ENCODE data around the gene GOLGA3. TPM values are rescaled to one million over a fixed set of nuclear protein-coding genes. Genes with fewer than 3 reads are reported as not detected.

GOLGA3 gene
- total and polyA plus RNA-seq, 2 experiments from 2014 or later = 10.3 to 57.8 TPM

DNA sequence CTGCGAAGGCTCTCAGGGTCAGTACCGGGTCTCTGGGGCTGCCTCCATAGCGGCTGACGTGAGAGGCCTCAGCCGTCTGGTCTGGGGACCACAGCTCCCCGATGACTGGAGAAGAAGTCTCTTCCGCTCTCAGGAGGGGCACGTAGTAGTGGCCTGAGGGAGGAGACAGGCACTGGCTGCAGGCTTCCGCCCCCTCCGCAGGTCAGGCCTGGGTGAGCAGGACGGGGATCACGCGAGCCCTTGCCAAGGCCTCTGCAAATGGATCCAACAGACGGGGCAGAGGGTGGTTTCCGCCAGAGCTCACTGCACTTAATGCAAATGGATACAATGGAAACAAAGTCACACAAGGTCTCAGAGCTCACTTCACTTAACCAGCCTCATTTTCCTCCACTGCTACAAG, 91.8 kb downstream of the GOLGA3 start:
- no peak overlapping the region for H3K4me3 ChIP-seq
- no peak for ATAC-seq
- no peak overlapping the region for H3K4me2 ChIP-seq
- no peaks in the 10 kb centered on the region for H3F3A ChIP-seq (replicated peaks; ENCODE audit: low read depth)
- Mint-ChIP-seq H3K27me3 (ENCODE audit: insufficient read depth, low read depth, poor library complexity) (peaks cover 13% of the 10 kb centered on the region), H3K27ac (0 out of 2 replicates have a peak overlapping the region, but pooled peaks have one; percentile 32), H3K4me3 (no peak overlapping the region; the same call in 2 of the 3 replicates), H3K36me3 (ENCODE audit: low read depth) (peaks cover 93% of the 10 kb centered on the region), H3K4me1 (no peaks in the 10 kb centered on the region; the same call in 2 of the 3 replicates), H3K9me3 (no peaks in the 10 kb centered on the region; the same call in 2 of the 3 replicates)
- no peaks in the 10 kb centered on the region for H3K27me3 ChIP-seq (ENCODE audit: insufficient read depth)
- H4K20me1 ChIP-seq (replicated peaks; ENCODE audit: insufficient read depth) = peaks cover 10% of the 10 kb centered on the region
- H2AFZ ChIP-seq = no peak overlapping the region
- no peak overlapping the region for H3K27ac ChIP-seq (ENCODE audit: low read depth)
- DNase-seq (ENCODE audit: low spot score) = no peak
- H3K4me1 ChIP-seq (ENCODE audit: insufficient read depth) = no peaks in the 10 kb centered on the region
- H3K9me2 ChIP-seq (ENCODE audit: insufficient read depth) = no peaks in the 10 kb centered on the region
- TF ChIP-seq JUNB (IDR thresholded peaks at IDR 0.05; ENCODE audit: unreplicated experiment) = no peak
- TF ChIP-seq, protein P1, sequence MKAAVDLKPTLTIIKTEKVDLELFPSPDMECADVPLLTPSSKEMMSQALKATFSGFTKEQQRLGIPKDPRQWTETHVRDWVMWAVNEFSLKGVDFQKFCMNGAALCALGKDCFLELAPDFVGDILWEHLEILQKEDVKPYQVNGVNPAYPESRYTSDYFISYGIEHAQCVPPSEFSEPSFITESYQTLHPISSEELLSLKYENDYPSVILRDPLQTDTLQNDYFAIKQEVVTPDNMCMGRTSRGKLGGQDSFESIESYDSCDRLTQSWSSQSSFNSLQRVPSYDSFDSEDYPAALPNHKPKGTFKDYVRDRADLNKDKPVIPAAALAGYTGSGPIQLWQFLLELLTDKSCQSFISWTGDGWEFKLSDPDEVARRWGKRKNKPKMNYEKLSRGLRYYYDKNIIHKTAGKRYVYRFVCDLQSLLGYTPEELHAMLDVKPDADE (IDR thresholded peaks at IDR 0.05) = no peak
- no peak for TF ChIP-seq ZNF114 (CRISPR knock-in tag; IDR thresholded peaks at IDR 0.05)
- TF ChIP-seq, protein P2, sequence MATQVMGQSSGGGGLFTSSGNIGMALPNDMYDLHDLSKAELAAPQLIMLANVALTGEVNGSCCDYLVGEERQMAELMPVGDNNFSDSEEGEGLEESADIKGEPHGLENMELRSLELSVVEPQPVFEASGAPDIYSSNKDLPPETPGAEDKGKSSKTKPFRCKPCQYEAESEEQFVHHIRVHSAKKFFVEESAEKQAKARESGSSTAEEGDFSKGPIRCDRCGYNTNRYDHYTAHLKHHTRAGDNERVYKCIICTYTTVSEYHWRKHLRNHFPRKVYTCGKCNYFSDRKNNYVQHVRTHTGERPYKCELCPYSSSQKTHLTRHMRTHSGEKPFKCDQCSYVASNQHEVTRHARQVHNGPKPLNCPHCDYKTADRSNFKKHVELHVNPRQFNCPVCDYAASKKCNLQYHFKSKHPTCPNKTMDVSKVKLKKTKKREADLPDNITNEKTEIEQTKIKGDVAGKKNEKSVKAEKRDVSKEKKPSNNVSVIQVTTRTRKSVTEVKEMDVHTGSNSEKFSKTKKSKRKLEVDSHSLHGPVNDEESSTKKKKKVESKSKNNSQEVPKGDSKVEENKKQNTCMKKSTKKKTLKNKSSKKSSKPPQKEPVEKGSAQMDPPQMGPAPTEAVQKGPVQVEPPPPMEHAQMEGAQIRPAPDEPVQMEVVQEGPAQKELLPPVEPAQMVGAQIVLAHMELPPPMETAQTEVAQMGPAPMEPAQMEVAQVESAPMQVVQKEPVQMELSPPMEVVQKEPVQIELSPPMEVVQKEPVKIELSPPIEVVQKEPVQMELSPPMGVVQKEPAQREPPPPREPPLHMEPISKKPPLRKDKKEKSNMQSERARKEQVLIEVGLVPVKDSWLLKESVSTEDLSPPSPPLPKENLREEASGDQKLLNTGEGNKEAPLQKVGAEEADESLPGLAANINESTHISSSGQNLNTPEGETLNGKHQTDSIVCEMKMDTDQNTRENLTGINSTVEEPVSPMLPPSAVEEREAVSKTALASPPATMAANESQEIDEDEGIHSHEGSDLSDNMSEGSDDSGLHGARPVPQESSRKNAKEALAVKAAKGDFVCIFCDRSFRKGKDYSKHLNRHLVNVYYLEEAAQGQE (IDR thresholded peaks at IDR 0.05; ENCODE audit: unreplicated experiment) = no peak
- no peak for TF ChIP-seq EZH2phosphoT487 (IDR thresholded peaks at IDR 0.05; ENCODE audit: unreplicated experiment)
- TF ChIP-seq, protein P3, sequence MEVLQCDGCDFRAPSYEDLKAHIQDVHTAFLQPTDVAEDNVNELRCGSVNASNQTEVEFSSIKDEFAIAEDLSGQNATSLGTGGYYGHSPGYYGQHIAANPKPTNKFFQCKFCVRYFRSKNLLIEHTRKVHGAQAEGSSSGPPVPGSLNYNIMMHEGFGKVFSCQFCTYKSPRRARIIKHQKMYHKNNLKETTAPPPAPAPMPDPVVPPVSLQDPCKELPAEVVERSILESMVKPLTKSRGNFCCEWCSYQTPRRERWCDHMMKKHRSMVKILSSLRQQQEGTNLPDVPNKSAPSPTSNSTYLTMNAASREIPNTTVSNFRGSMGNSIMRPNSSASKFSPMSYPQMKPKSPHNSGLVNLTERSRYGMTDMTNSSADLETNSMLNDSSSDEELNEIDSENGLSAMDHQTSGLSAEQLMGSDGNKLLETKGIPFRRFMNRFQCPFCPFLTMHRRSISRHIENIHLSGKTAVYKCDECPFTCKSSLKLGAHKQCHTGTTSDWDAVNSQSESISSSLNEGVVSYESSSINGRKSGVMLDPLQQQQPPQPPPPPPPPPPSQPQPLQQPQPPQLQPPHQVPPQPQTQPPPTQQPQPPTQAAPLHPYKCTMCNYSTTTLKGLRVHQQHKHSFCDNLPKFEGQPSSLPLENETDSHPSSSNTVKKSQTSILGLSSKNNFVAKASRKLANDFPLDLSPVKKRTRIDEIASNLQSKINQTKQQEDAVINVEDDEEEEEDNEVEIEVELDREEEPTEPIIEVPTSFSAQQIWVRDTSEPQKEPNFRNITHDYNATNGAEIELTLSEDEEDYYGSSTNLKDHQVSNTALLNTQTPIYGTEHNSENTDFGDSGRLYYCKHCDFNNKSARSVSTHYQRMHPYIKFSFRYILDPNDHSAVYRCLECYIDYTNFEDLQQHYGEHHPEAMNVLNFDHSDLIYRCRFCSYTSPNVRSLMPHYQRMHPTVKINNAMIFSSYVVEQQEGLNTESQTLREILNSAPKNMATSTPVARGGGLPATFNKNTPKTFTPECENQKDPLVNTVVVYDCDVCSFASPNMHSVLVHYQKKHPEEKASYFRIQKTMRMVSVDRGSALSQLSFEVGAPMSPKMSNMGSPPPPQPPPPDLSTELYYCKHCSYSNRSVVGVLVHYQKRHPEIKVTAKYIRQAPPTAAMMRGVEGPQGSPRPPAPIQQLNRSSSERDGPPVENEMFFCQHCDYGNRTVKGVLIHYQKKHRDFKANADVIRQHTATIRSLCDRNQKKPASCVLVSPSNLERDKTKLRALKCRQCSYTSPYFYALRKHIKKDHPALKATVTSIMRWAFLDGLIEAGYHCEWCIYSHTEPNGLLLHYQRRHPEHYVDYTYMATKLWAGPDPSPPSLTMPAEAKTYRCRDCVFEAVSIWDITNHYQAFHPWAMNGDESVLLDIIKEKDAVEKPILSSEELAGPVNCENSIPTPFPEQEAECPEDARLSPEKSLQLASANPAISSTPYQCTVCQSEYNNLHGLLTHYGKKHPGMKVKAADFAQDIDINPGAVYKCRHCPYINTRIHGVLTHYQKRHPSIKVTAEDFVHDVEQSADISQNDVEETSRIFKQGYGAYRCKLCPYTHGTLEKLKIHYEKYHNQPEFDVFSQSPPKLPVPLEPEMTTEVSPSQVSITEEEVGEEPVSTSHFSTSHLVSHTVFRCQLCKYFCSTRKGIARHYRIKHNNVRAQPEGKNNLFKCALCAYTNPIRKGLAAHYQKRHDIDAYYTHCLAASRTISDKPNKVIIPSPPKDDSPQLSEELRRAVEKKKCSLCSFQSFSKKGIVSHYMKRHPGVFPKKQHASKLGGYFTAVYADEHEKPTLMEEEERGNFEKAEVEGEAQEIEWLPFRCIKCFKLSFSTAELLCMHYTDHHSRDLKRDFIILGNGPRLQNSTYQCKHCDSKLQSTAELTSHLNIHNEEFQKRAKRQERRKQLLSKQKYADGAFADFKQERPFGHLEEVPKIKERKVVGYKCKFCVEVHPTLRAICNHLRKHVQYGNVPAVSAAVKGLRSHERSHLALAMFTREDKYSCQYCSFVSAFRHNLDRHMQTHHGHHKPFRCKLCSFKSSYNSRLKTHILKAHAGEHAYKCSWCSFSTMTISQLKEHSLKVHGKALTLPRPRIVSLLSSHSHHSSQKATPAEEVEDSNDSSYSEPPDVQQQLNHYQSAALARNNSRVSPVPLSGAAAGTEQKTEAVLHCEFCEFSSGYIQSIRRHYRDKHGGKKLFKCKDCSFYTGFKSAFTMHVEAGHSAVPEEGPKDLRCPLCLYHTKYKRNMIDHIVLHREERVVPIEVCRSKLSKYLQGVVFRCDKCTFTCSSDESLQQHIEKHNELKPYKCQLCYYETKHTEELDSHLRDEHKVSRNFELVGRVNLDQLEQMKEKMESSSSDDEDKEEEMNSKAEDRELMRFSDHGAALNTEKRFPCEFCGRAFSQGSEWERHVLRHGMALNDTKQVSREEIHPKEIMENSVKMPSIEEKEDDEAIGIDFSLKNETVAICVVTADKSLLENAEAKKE (CRISPR knock-in tag; IDR thresholded peaks at IDR 0.05) = no peak
- TF ChIP-seq NANOG (IDR thresholded peaks at IDR 0.05; ENCODE audit: borderline replicate concordance) = no peak
- TF ChIP-seq, protein P4, sequence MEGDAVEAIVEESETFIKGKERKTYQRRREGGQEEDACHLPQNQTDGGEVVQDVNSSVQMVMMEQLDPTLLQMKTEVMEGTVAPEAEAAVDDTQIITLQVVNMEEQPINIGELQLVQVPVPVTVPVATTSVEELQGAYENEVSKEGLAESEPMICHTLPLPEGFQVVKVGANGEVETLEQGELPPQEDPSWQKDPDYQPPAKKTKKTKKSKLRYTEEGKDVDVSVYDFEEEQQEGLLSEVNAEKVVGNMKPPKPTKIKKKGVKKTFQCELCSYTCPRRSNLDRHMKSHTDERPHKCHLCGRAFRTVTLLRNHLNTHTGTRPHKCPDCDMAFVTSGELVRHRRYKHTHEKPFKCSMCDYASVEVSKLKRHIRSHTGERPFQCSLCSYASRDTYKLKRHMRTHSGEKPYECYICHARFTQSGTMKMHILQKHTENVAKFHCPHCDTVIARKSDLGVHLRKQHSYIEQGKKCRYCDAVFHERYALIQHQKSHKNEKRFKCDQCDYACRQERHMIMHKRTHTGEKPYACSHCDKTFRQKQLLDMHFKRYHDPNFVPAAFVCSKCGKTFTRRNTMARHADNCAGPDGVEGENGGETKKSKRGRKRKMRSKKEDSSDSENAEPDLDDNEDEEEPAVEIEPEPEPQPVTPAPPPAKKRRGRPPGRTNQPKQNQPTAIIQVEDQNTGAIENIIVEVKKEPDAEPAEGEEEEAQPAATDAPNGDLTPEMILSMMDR (conservative IDR thresholded peaks at IDR 0.05; ENCODE audit: low read depth in 2 of 2) = no peak
- TF ChIP-seq POLR2AphosphoS5 (IDR thresholded peaks at IDR 0.05; ENCODE audit: low read depth) = no peak
- no peak for TF ChIP-seq ZNF331 (CRISPR knock-in tag; IDR thresholded peaks at IDR 0.05; ENCODE audit: low read depth)
- no peak for TF ChIP-seq EZH2 (IDR thresholded peaks at IDR 0.05; ENCODE audit: low read depth, unreplicated experiment)
- no peak for TF ChIP-seq STAT1 (IDR thresholded peaks at IDR 0.05; ENCODE audit: unreplicated experiment)
- TF ChIP-seq CREB1 (CRISPR knock-in tag; IDR thresholded peaks at IDR 0.05; ENCODE audit: low read depth) = no peak
- H3K36me3 ChIP-seq (ENCODE audit: insufficient read depth) = peaks cover 36% of the 10 kb centered on the region
- H3K79me2 ChIP-seq (replicated peaks; ENCODE audit: insufficient read depth) = peaks cover under 1% of the 10 kb centered on the region; the same call in 1 of the 2 replicates

Measured in GM23338 (cell line).